Measurements from ENCODE around the gene TMIGD1. TPM values are rescaled to one million over a fixed set of nuclear protein-coding genes. Genes with fewer than 3 reads are reported as not detected.

The TMIGD1 gene
- total RNA-seq, 4 donors from 2014 or later: not detected

DNA sequence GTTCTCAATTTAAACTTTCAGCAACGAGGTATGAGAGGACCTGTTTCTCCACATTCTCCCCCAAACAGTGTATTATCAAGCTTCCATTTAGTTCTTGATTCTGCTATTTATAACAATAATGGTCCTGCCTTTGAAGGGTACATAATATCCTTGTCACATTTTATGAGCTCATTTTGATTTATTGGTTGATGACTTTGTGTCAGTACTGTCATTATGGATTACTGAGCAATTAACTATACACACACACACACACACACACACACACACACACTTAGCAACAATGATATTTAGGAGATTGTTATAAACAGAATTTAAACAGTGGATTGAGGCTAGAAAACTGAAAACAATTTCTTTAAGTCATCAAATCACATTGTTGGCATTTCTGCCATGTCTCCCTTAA lies 7.0 kb downstream of the TMIGD1 start:
- Histone ChIP-seq H3K27me3 (no peaks in the 10 kb centered on the region), H3K9me3 (no peaks in the 10 kb centered on the region), H3K36me3 (no peaks in the 10 kb centered on the region), H3K4me1 (no peaks in the 10 kb centered on the region), H3K4me3 (no peak overlapping the region), H3K27ac (no peak overlapping the region)
- DNase-seq: no peak
- intact Hi-C loops (cut with DNase I; ENCODE audit: low total_unique reads): no loop called here
- no peak for TF ChIP-seq POLR2A (IDR thresholded peaks at IDR 0.05)
- TF ChIP-seq, protein P1, sequence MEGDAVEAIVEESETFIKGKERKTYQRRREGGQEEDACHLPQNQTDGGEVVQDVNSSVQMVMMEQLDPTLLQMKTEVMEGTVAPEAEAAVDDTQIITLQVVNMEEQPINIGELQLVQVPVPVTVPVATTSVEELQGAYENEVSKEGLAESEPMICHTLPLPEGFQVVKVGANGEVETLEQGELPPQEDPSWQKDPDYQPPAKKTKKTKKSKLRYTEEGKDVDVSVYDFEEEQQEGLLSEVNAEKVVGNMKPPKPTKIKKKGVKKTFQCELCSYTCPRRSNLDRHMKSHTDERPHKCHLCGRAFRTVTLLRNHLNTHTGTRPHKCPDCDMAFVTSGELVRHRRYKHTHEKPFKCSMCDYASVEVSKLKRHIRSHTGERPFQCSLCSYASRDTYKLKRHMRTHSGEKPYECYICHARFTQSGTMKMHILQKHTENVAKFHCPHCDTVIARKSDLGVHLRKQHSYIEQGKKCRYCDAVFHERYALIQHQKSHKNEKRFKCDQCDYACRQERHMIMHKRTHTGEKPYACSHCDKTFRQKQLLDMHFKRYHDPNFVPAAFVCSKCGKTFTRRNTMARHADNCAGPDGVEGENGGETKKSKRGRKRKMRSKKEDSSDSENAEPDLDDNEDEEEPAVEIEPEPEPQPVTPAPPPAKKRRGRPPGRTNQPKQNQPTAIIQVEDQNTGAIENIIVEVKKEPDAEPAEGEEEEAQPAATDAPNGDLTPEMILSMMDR (IDR thresholded peaks at IDR 0.05): no peak

DNA sequence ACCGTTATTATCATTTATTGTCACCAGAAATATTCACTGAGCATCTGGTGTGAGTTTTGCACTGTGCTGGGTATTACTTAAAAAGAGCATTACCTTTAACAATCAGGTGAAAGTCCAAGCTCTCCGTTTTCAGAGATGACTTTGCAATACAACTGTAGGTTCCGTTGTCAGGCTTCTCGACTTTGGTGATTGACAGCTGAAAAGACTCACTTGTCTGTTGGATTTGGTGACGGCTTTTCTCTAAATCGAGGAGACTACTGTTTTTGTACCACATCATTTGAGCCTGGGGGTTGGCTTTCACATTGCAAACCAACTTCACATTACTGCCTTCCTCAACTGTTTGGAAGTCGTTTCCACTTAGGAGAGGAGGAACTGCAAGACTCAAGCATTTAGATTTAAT lies 9.1 kb downstream of the TMIGD1 start:
- DNase-seq: no peak
- H3K4me1 ChIP-seq: no peaks in the 10 kb centered on the region
- no peaks in the 10 kb centered on the region for H3K27me3 ChIP-seq
- no peak for TF ChIP-seq POLR2A (IDR thresholded peaks at IDR 0.05)
- TF ChIP-seq, protein P1 (IDR thresholded peaks at IDR 0.05): no peak
- no peaks in the 10 kb centered on the region for H3K36me3 ChIP-seq
- intact Hi-C loops (cut with DNase I; ENCODE audit: low total_unique reads): no loop called here
- no peak overlapping the region for H3K4me3 ChIP-seq
- H3K27ac ChIP-seq: no peak overlapping the region
- H3K9me3 ChIP-seq: no peaks in the 10 kb centered on the region

DNA sequence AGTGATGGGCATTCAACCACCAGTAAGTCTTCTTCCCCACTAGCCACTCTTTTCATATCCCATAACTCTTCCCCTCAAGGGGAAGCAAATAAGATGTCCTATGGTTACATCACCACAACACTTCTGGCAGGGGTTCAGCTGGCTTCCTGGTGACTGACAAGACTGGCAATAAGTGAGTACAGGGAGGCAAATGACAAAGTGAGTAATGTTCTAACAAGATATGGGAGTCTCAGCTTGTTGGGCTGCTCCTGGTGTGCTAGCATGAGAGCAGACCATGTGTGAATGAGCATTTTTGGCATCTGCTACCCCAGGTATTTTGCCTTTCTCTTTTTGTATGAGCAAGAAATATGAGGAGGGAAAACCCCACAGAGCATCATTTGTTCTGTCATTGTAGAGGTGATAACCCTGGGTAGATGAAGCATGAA lies 9.9 kb downstream of the TMIGD1 start:
- no peaks in the 10 kb centered on the region for H3K9me3 ChIP-seq
- H3K4me1 ChIP-seq: no peaks in the 10 kb centered on the region
- no peaks in the 10 kb centered on the region for H3K36me3 ChIP-seq
- intact Hi-C loops (cut with DNase I; ENCODE audit: low total_unique reads): no loop called here
- no peak for TF ChIP-seq POLR2A (IDR thresholded peaks at IDR 0.05)
- TF ChIP-seq, protein P1 (IDR thresholded peaks at IDR 0.05): no peak
- DNase-seq: no peak
- H3K27ac ChIP-seq: no peak overlapping the region
- H3K27me3 ChIP-seq: no peaks in the 10 kb centered on the region
- no peak overlapping the region for H3K4me3 ChIP-seq

DNA sequence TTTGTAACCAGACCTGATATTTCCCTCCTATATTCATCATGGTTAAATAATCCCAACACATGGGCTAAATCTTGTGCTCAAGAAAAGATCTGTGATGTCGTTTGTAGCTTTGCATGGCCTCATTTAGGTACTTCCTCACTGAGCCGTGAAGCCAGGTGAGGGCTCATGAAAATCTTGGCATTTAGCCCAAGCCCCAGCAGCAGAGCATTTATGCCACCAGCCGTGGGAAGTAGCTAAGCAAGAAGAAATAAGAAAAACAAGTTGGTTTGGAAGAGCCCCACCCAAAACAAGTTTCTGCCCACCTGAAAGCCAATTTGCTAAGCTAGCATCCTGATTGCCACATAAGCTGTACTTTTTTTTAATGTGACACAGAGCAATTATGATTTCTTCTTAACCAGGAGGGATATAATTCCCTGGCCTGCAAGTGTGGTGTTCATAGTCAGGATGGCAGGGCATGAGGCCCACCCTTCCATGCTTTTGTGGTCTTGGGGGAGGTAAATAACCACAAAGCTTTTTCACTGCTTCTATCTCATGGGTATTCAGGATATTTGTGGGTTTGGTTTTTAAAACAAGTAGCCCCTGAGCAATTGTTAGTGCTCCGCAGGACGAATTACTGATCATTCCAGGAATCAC lies 10.5 kb downstream of the TMIGD1 start:
- Histone ChIP-seq H3K9me3 (no peaks in the 10 kb centered on the region), H3K36me3 (no peaks in the 10 kb centered on the region), H3K4me1 (no peaks in the 10 kb centered on the region), H3K4me3 (no peak overlapping the region), H3K27me3 (no peaks in the 10 kb centered on the region), H3K27ac (no peak overlapping the region)
- intact Hi-C loops (cut with DNase I; ENCODE audit: low total_unique reads): no loop called here
- no peak for DNase-seq
- TF ChIP-seq POLR2A (IDR thresholded peaks at IDR 0.05): no peak
- TF ChIP-seq, protein P1 (IDR thresholded peaks at IDR 0.05): no peak

DNA sequence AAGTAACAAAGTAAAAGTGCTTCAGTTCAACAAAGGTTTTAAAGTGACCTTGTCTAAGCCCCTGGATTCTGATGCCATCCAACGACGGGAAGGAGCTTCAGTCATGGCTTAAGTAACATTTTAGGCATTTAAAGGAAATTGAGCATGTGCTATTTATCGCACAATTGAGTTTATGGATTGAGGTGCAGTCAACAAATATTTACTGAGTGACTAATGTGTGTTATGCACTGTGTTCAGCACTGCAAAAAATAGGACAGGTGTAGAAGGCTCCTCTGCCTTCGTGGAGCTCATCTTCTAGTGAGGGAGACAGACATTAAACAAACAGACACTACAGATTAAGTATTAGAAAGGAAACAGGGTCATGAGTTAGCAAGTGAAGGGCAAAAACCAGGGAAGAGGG lies 12.5 kb downstream of the TMIGD1 start:
- no peak overlapping the region for H3K4me3 ChIP-seq
- no peak for TF ChIP-seq POLR2A (IDR thresholded peaks at IDR 0.05)
- TF ChIP-seq, protein P1 (IDR thresholded peaks at IDR 0.05): no peak
- H3K27ac ChIP-seq: no peak overlapping the region
- H3K4me1 ChIP-seq: no peaks in the 10 kb centered on the region
- intact Hi-C loops (cut with DNase I; ENCODE audit: low total_unique reads): no loop called here
- H3K36me3 ChIP-seq: no peaks in the 10 kb centered on the region
- no peaks in the 10 kb centered on the region for H3K9me3 ChIP-seq
- H3K27me3 ChIP-seq: no peaks in the 10 kb centered on the region
- DNase-seq: no peak
